ENCODE measurements around the gene OST4.

GRCh38 chr2:27108221-27108620 is 36.8 kb upstream of the OST4 start:
- no peak for TF ChIP-seq CTCF (IDR thresholded peaks at IDR 0.05)
- TF ChIP-seq POLR2A (IDR thresholded peaks at IDR 0.05), result no peak
